Mammary epithelial cell (primary cell): ENCODE results near the gene THEM4.
"Not testable (repeated sequence)": the region's sequence is repeated elsewhere in the genome, so short reads cannot be mapped to it uniquely, and the experiment has no call there.

Experiments
- EZH2 ChIP-seq: IDR thresholded peaks from 2 replicates; pipeline ENCODE4 v1.6.1; 2012; ENCODE audit warnings: low read length, inconsistent platforms, borderline replicate concordance
- TF ChIP-seq, protein P1 (sequence below), 2 donors: IDR thresholded peaks in 1 of 2; conservative IDR thresholded peaks in 1 of 2; 2 replicates each; pipeline ENCODE4 v1.5.1; 2011 to 2012; ENCODE audit warnings: inconsistent platforms in 2 of 2, low read length in 2 of 2, mild to moderate bottlenecking in 2 of 2, control low read depth in 1 of 2, low read depth in 1 of 2; ENCODE audit not compliant: insufficient read depth in 1 of 2; ENCODE audit errors: extremely low read depth in 1 of 2

DNA sequence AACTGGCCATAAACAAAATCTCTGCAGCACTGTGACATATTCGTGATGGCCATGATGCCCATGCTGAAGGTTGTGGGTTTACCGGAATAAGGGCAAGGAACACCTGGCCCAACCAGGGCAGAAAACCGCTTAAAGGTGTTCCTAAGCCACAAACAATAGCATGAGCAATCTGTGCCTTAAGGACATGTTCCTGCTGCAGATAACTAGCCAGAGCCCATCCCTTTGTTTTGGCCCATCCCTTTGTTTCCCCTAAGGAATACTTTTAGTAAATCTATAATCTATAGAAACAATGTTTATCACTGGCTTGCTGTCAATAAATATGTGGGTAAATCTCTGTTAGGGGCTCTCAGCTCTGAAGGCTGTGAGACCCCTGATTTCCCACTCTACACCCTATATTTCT is 8.5 kb downstream of the THEM4 start:
- TF ChIP-seq, protein P1, sequence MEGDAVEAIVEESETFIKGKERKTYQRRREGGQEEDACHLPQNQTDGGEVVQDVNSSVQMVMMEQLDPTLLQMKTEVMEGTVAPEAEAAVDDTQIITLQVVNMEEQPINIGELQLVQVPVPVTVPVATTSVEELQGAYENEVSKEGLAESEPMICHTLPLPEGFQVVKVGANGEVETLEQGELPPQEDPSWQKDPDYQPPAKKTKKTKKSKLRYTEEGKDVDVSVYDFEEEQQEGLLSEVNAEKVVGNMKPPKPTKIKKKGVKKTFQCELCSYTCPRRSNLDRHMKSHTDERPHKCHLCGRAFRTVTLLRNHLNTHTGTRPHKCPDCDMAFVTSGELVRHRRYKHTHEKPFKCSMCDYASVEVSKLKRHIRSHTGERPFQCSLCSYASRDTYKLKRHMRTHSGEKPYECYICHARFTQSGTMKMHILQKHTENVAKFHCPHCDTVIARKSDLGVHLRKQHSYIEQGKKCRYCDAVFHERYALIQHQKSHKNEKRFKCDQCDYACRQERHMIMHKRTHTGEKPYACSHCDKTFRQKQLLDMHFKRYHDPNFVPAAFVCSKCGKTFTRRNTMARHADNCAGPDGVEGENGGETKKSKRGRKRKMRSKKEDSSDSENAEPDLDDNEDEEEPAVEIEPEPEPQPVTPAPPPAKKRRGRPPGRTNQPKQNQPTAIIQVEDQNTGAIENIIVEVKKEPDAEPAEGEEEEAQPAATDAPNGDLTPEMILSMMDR (conservative IDR thresholded peaks at IDR 0.05 in 1 of 2, IDR thresholded peaks at IDR 0.05 in 1 of 2; ENCODE audit: extremely low read depth in 1 of 2, insufficient read depth in 1 of 2, low read depth in 1 of 2, low read length in 2 of 2): not testable (repeated sequence)
- TF ChIP-seq EZH2: not testable (repeated sequence)
